H9 (cell line): ENCODE data around the gene ROBO1. TPM values are rescaled to one million over a fixed set of nuclear protein-coding genes. Genes with fewer than 3 reads are reported as not detected.

Experiments used
- DNase-seq: peaks from one replicate; pipeline ENCODE4 v3.0.0-alpha.2; 2017
- H2AFZ ChIP-seq: one replicate; pipeline ENCODE4 v1.6.1; 2013; ENCODE audit warnings: mild to moderate bottlenecking, low read length, control low read depth, moderate library complexity
- H2AK5ac ChIP-seq: 2 replicates; pipeline ENCODE4 v1.6.1; 2013; ENCODE audit warnings: low read length, control low read depth, mixed read lengths; ENCODE audit not compliant: insufficient read length
- H2BK120ac ChIP-seq: one replicate; pipeline ENCODE4 v1.6.1; 2013; ENCODE audit warnings: low read depth, mild to moderate bottlenecking, low read length, control low read depth, inconsistent platforms; ENCODE audit not compliant: poor library complexity, severe bottlenecking
- H2BK12ac ChIP-seq: 2 replicates; pipeline ENCODE4 v1.6.1; 2013; ENCODE audit warnings: low read length, control low read depth, mixed read lengths, low read depth; ENCODE audit not compliant: insufficient read length
- H2BK15ac ChIP-seq: 2 replicates; pipeline ENCODE4 v1.6.1; 2013; ENCODE audit warnings: low read depth, low read length, control low read depth
- H2BK20ac ChIP-seq: one replicate; pipeline ENCODE4 v1.6.1; 2013; ENCODE audit warnings: low read depth, mild to moderate bottlenecking, low read length, control low read depth, inconsistent platforms; ENCODE audit not compliant: poor library complexity, severe bottlenecking
- H2BK5ac ChIP-seq: 2 replicates; pipeline ENCODE4 v1.6.1; 2013; ENCODE audit warnings: low read length, control low read depth, mixed read lengths; ENCODE audit not compliant: insufficient read length
- H3K14ac ChIP-seq: 2 replicates; pipeline ENCODE4 v1.6.1; 2013; ENCODE audit warnings: low read length, control low read depth; ENCODE audit not compliant: insufficient read depth
- H3K18ac ChIP-seq: 2 replicates; pipeline ENCODE4 v1.6.1; 2013; ENCODE audit warnings: low read depth, mild to moderate bottlenecking, mixed read lengths, low read length, control low read depth; ENCODE audit not compliant: insufficient read length
- H3K23ac ChIP-seq: 2 replicates; pipeline ENCODE4 v1.6.1; 2013; ENCODE audit warnings: low read length, control low read depth, mixed read lengths, low read depth; ENCODE audit not compliant: insufficient read length
- H3K23me2 ChIP-seq: 2 replicates; pipeline ENCODE4 v1.6.1; 2013; ENCODE audit warnings: low read depth, mild to moderate bottlenecking, mixed read lengths, low read length, control low read depth; ENCODE audit not compliant: insufficient read length, poor library complexity, severe bottlenecking
- H3K27ac ChIP-seq: 2 replicates; pipeline ENCODE4 v1.5.1; 2013; ENCODE audit warnings: low read length, control low read depth, mixed read lengths, low read depth; ENCODE audit not compliant: insufficient read length
- H3K27me3 ChIP-seq: 2 replicates; pipeline ENCODE4 v1.6.1; 2013; ENCODE audit warnings: low read length, control low read depth, inconsistent platforms; ENCODE audit not compliant: insufficient read depth
- H3K4ac ChIP-seq: 2 replicates; pipeline ENCODE4 v1.6.1; 2013; ENCODE audit warnings: low read depth, mild to moderate bottlenecking, control low read depth, inconsistent platforms, low read length, moderate library complexity
- H3K4me1 ChIP-seq: 2 replicates; pipeline ENCODE4 v1.6.1; 2013; ENCODE audit warnings: low read length, control low read depth, inconsistent platforms; ENCODE audit not compliant: insufficient read depth
- H3K4me2 ChIP-seq: 2 replicates; pipeline ENCODE4 v1.6.1; 2013; ENCODE audit warnings: low read length, control low read depth, mixed read lengths; ENCODE audit not compliant: insufficient read length, insufficient read depth
- H3K56ac ChIP-seq: 2 replicates; pipeline ENCODE4 v1.6.1; 2013; ENCODE audit warnings: low read depth, mild to moderate bottlenecking, mixed read lengths, low read length, control low read depth; ENCODE audit not compliant: insufficient read length
- H3K79me1 ChIP-seq: 2 replicates; pipeline ENCODE4 v1.6.1; 2013; ENCODE audit warnings: low read depth, mild to moderate bottlenecking, moderate library complexity, low read length, control low read depth, inconsistent platforms; ENCODE audit not compliant: insufficient read depth, poor library complexity, severe bottlenecking
- H3K79me2 ChIP-seq: 2 replicates; pipeline ENCODE4 v1.6.1; 2013; ENCODE audit warnings: low read length, control low read depth, inconsistent platforms; ENCODE audit not compliant: insufficient read depth
- H3K9ac ChIP-seq: 2 replicates; pipeline ENCODE4 v1.6.1; 2013; ENCODE audit warnings: low read length, control low read depth, mixed read lengths; ENCODE audit not compliant: insufficient read length; ENCODE audit errors: extremely low read depth
- H3K9me3 ChIP-seq: one replicate; pipeline ENCODE4 v1.6.1; 2013; ENCODE audit warnings: low read depth, low read length, inconsistent platforms; ENCODE audit not compliant: control insufficient read depth
- H3T11ph ChIP-seq: one replicate; pipeline ENCODE4 v1.6.1; 2013; ENCODE audit warnings: mild to moderate bottlenecking, low read length, control low read depth, inconsistent platforms
- H4K20me1 ChIP-seq: one replicate; pipeline ENCODE4 v1.6.1; 2013; ENCODE audit not compliant: control insufficient read depth, insufficient read length, insufficient read depth
- H4K5ac ChIP-seq: 2 replicates; pipeline ENCODE4 v1.6.1; 2013; ENCODE audit warnings: low read depth, mild to moderate bottlenecking, mixed read lengths, low read length, control low read depth; ENCODE audit not compliant: insufficient read length
- H4K8ac ChIP-seq: replicated peaks from 2 replicates; pipeline ENCODE4 v1.6.1; 2013; ENCODE audit warnings: low read length, control low read depth, mixed read lengths, low read depth; ENCODE audit not compliant: insufficient read length
- H4K91ac ChIP-seq: 2 replicates; pipeline ENCODE4 v1.6.1; 2013; ENCODE audit warnings: low read depth, mild to moderate bottlenecking, moderate library complexity, mixed read lengths, low read length, control low read depth; ENCODE audit not compliant: insufficient read length
- H3K27ac Mint-ChIP-seq, 3 experiments: 2 replicates in 2 of 3; 3 replicates in 1 of 3; pipeline ENCODE4 v1.8.0; 2020 to 2021; ENCODE audit warnings: mixed read lengths in 3 of 3, mild to moderate bottlenecking in 1 of 3, moderate library complexity in 1 of 3
- H3K27me3 Mint-ChIP-seq: 2 replicates; pipeline ENCODE4 v1.8.0; 2021; ENCODE audit warnings: low read depth, mild to moderate bottlenecking, moderate library complexity, mixed read lengths
- H3K36me3 Mint-ChIP-seq, 3 experiments: 2 replicates in 2 of 3; 3 replicates in 1 of 3; pipeline ENCODE4 v1.8.0; 2020 to 2021; ENCODE audit warnings: low read depth in 3 of 3, mixed read lengths in 3 of 3; ENCODE audit not compliant: insufficient read depth in 1 of 3
- H3K4me1 Mint-ChIP-seq, 2 experiments: 2 replicates each; pipeline ENCODE4 v1.8.0; 2020; ENCODE audit warnings: mixed read lengths in 2 of 2
- H3K4me3 Mint-ChIP-seq, 2 experiments: 2 replicates in 1 of 2; 3 replicates in 1 of 2; pipeline ENCODE4 v1.8.0; 2020 to 2021; ENCODE audit warnings: mild to moderate bottlenecking in 2 of 2, mixed read lengths in 2 of 2, moderate library complexity in 1 of 2
- H3K9me3 Mint-ChIP-seq, 2 experiments: 2 replicates in 1 of 2; 3 replicates in 1 of 2; pipeline ENCODE4 v1.8.0; 2020; ENCODE audit warnings: mild to moderate bottlenecking in 2 of 2, mixed read lengths in 2 of 2, moderate library complexity in 1 of 2
- CTCF ChIP-seq: fragments of 200-600 bp; sonication (generic); conservative IDR thresholded peaks from 3 replicates; pipeline ENCODE4 v1.8.0; 2021; ENCODE audit warnings: antibody characterized with exemption, mild to moderate bottlenecking
- WGBS: extraction: QIAGEN DNeasy Blood & Tissue Kit; methylation state at CpG from one replicate; pipeline ENCODE4 v1.1.7; 2013; ENCODE audit warnings: missing lambda C conversion rate, low lambda C conversion rate, mixed read lengths; ENCODE audit not compliant: insufficient read length; ENCODE audit errors: extremely low coverage; 5-methylcytosine and 5-hydroxymethylcytosine counted together
- total RNA-seq: library from RNA; stranded (reverse); gene quantifications from 2 replicates; pipeline ENCODE4 v1.2.1, GENCODE V29; 2021

The ROBO1 gene
- total RNA-seq, 1 experiment from 2014 or later: 62.7 TPM

DNA sequence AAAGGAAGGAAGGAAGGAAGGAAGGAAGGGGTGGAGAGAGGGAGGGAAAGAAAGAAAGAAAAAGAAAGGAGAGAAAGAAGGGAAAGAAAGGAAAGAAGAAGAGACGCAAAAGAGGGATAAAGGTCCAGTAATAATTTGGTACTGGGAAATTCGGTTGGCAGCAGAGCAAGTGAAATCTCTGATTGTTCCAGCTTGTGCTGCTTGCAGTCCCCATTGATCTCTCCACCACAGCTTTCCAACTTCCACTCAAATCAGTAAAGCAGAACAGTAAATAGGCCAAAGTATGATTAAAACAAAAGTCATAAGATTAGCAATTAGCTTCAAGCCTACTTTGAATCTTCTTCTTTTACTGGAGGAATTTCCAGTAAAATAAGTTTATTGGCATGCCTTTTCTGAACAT, 357.2 kb downstream of the ROBO1 start:
- no CpG with 5 or more reads among the region's 2 CpGs for WGBS
- Histone ChIP-seq H2AFZ (no peak overlapping the region), H3K27ac (no peak overlapping the region), H3K23me2 (no peaks in the 10 kb centered on the region), H3K14ac (no peak overlapping the region), H3K18ac (no peak overlapping the region), H3K79me1 (no peaks in the 10 kb centered on the region), H2BK5ac (no peak overlapping the region), H3K4ac (no peak overlapping the region), H2BK12ac (no peak overlapping the region), H2BK15ac (no peak overlapping the region), H3K9me3 (no peaks in the 10 kb centered on the region), H3K79me2 (no peaks in the 10 kb centered on the region), H3K4me2 (no peak overlapping the region), H4K5ac (no peak overlapping the region), H4K91ac (no peak overlapping the region), H3K9ac (no peak overlapping the region), H4K20me1 (no peaks in the 10 kb centered on the region), H3K27me3 (no peaks in the 10 kb centered on the region), H3K4me1 (no peaks in the 10 kb centered on the region), H3T11ph (no peak overlapping the region), H2AK5ac (no peak overlapping the region), H2BK120ac (no peak overlapping the region), H3K23ac (no peak overlapping the region), H4K8ac (no peak overlapping the region), H2BK20ac (no peak overlapping the region), H3K56ac (no peak overlapping the region)
- Mint-ChIP-seq H3K27me3 (no peaks in the 10 kb centered on the region), H3K36me3 (no peaks in the 10 kb centered on the region), H3K4me3 (no peak overlapping the region), H3K27ac (no peak overlapping the region), H3K9me3 (no peaks in the 10 kb centered on the region), H3K4me1 (no peaks in the 10 kb centered on the region)
- no peak for DNase-seq
- TF ChIP-seq CTCF: no peak
